SU-DHL-6 (cell line): Measurements from ENCODE around the gene APBA2.

Experiments
- H2AFZ ChIP-seq: fragments of 200-600 bp; sonication (generic); 2 replicates; pipeline ENCODE4 v1.6.1; 2014; ENCODE audit warnings: low read depth, mild to moderate bottlenecking, moderate library complexity, mixed read lengths, antibody characterized with exemption, low read length; ENCODE audit not compliant: severe bottlenecking
- H3F3A ChIP-seq: fragments of 200-600 bp; shearing (Covaris generic); 2 replicates; pipeline ENCODE4 v1.6.0; 2016; ENCODE audit warnings: antibody characterized with exemption, mild to moderate bottlenecking; ENCODE audit not compliant: insufficient read depth
- H3K27ac ChIP-seq: fragments of 200-600 bp; sonication (generic); 2 replicates; pipeline ENCODE4 v1.5.1; 2016; ENCODE audit warnings: low read depth, mild to moderate bottlenecking, low read length, moderate library complexity, mixed read lengths
- H3K27me3 ChIP-seq: fragments of 200-600 bp; sonication (generic), shearing (Covaris generic); 2 replicates; pipeline ENCODE4 v1.6.0; 2014; ENCODE audit warnings: mild to moderate bottlenecking, low read length
- H3K36me3 ChIP-seq: fragments of 200-600 bp; sonication (generic); 2 replicates; pipeline ENCODE4 v1.6.1; 2014; ENCODE audit warnings: mild to moderate bottlenecking, low read length, mixed read lengths
- H3K4me2 ChIP-seq: fragments of 300-600, 200-600 bp; shearing (Covaris generic), sonication (generic); 2 replicates; pipeline ENCODE4 v1.6.0; 2014; ENCODE audit warnings: low read length, low read depth, mild to moderate bottlenecking; ENCODE audit not compliant: poor library complexity, severe bottlenecking
- H3K4me3 ChIP-seq: fragments of 200-600 bp; sonication (generic); 2 replicates; pipeline ENCODE4 v1.5.1; 2014; ENCODE audit warnings: antibody characterized with exemption, low read length, mild to moderate bottlenecking, mixed read lengths; ENCODE audit not compliant: insufficient read depth, poor library complexity, severe bottlenecking
- H3K79me2 ChIP-seq: fragments of 200-600 bp; sonication (generic); 2 replicates; pipeline ENCODE4 v1.6.1; 2014; ENCODE audit warnings: mild to moderate bottlenecking, low read length, moderate library complexity; ENCODE audit not compliant: insufficient read depth
- H3K9ac ChIP-seq: fragments of 200-600 bp; sonication (generic); 2 replicates; pipeline ENCODE4 v1.7.0; 2014; ENCODE audit warnings: mild to moderate bottlenecking, low read length
- H3K9me2 ChIP-seq: fragments of 200-600 bp; sonication (generic); replicated peaks from 2 replicates; pipeline ENCODE4 v1.6.1; 2014; ENCODE audit warnings: low read length; ENCODE audit not compliant: insufficient read depth
- H3K9me3 ChIP-seq: fragments of 200-600 bp; sonication (generic); 2 replicates; pipeline ENCODE4 v1.6.1; 2014; ENCODE audit warnings: low read length, mixed read lengths; ENCODE audit not compliant: insufficient read depth
- H4K20me1 ChIP-seq: fragments of 200-600 bp; sonication (generic); 2 replicates; pipeline ENCODE4 v1.6.1; 2014; ENCODE audit warnings: low read depth, mild to moderate bottlenecking, antibody characterized with exemption, low read length, moderate library complexity, mixed read lengths
- CTCF ChIP-seq: fragments of 200-600 bp; sonication (generic); IDR thresholded peaks from one replicate; pipeline ENCODE4 v1.5.1; 2017; ENCODE audit warnings: antibody characterized with exemption, mild to moderate bottlenecking, low read length, moderate library complexity; ENCODE audit not compliant: insufficient read depth, poor library complexity, severe bottlenecking
- EZH2phosphoT487 ChIP-seq: fragments of 200-600 bp; sonication (generic), shearing (Covaris generic); conservative IDR thresholded peaks from 2 replicates; pipeline ENCODE4 v1.6.1; 2018; ENCODE audit warnings: mild to moderate bottlenecking, antibody characterized with exemption, low read length, moderate library complexity, mixed read lengths

The APBA2 gene

GRCh38 chr15:28979208-28979841 is 93.6 kb downstream of the APBA2 start:
- no peaks in the 10 kb centered on the region for H3K36me3 ChIP-seq

GRCh38 chr15:28980709-28981350 is 95.1 kb downstream of the APBA2 start:
- Histone ChIP-seq H3K4me3 (no peak overlapping the region), H4K20me1 (no peaks in the 10 kb centered on the region), H3F3A (no peaks in the 10 kb centered on the region), H3K27ac (no peak overlapping the region), H3K4me2 (no peak overlapping the region), H3K36me3 (no peaks in the 10 kb centered on the region), H2AFZ (no peak overlapping the region), H3K9me3 (no peaks in the 10 kb centered on the region), H3K9ac (no peak overlapping the region), H3K27me3 (no peaks in the 10 kb centered on the region), H3K79me2 (no peaks in the 10 kb centered on the region), H3K9me2 (no peaks in the 10 kb centered on the region)
- TF ChIP-seq EZH2phosphoT487 (no peak), CTCF (no peak)

More at GRCh38 chr15:28979208-28979841, 93.6 kb downstream of the APBA2 start:
- Histone ChIP-seq H3K27ac (no peak overlapping the region), H3K9me3 (no peaks in the 10 kb centered on the region), H4K20me1 (no peaks in the 10 kb centered on the region), H3K4me3 (no peak overlapping the region), H3K9ac (no peak overlapping the region), H3K4me2 (no peak overlapping the region), H3K9me2 (no peaks in the 10 kb centered on the region), H3F3A (no peaks in the 10 kb centered on the region), H2AFZ (no peak overlapping the region), H3K79me2 (no peaks in the 10 kb centered on the region), H3K27me3 (no peaks in the 10 kb centered on the region)
- TF ChIP-seq CTCF (no peak), EZH2phosphoT487 (no peak)

- Histone ChIP-seq H3K9me3 (no peaks in the 10 kb centered on the region), H3F3A (no peaks in the 10 kb centered on the region), H3K36me3 (no peaks in the 10 kb centered on the region), H4K20me1 (no peaks in the 10 kb centered on the region), H3K79me2 (no peaks in the 10 kb centered on the region), H2AFZ (no peak overlapping the region), H3K9me2 (no peaks in the 10 kb centered on the region), H3K9ac (no peak overlapping the region), H3K4me3 (no peak overlapping the region), H3K27me3 (no peaks in the 10 kb centered on the region), H3K27ac (no peak overlapping the region), H3K4me2 (no peak overlapping the region)
- TF ChIP-seq EZH2phosphoT487 (no peak), CTCF (no peak)
Observed at GRCh38 chr15:28981351-28981720, 95.6 kb downstream of the APBA2 start.
